ENCODE results near the gene NEDD8.
A peak's percentile ranks its signal among the peaks of the same experiment; 100 is the strongest.

Gene NEDD8

GRCh38 chr14:24232121-24232644, at the start of gene NEDD8:
NEDD8 (minus strand) TSS chr14:24232367; CDS start chr14:24232267, 100 bp downstream.
- peak; percentile 70 to 84 for DNase-seq (ENCODE audit: low read depth in 2 of 2)

- DNase-seq (ENCODE audit: low read depth in 2 of 2) = no peak
These were observed 49.5 kb upstream of the NEDD8 start for GRCh38 chr14:24281636-24282035.

- DNase-seq (ENCODE audit: low read depth in 2 of 2) = no peak
These were observed 48.8 kb upstream of the NEDD8 start for GRCh38 chr14:24280797-24281460.

GRCh38 chr14:24279301-24280186, 47.4 kb upstream of the NEDD8 start:
- peak in 1 of 2 donors; percentile 19 for DNase-seq (ENCODE audit: low read depth in 2 of 2)

- DNase-seq (ENCODE audit: low read depth in 2 of 2) = no peak
These were observed 46.3 kb upstream of the NEDD8 start for GRCh38 chr14:24278424-24278823.

GRCh38 chr14:24277606-24278321, 45.6 kb upstream of the NEDD8 start:
- DNase-seq (ENCODE audit: low read depth in 2 of 2) = no peak

GRCh38 chr14:24277071-24277470, 44.9 kb upstream of the NEDD8 start:
- DNase-seq (ENCODE audit: low read depth in 2 of 2) = no peak

GRCh38 chr14:24274101-24274543, 42.0 kb upstream of the NEDD8 start:
- DNase-seq (ENCODE audit: low read depth in 2 of 2) = peak in 1 of 2 donors; percentile 24

- no peak for DNase-seq (ENCODE audit: low read depth in 2 of 2)
These were observed 41.3 kb upstream of the NEDD8 start for GRCh38 chr14:24273422-24273998.

- DNase-seq (ENCODE audit: low read depth in 2 of 2) = no peak
These were observed 40.3 kb upstream of the NEDD8 start for GRCh38 chr14:24272467-24272866.

- DNase-seq (ENCODE audit: low read depth in 2 of 2) = no peak
These were observed 39.7 kb upstream of the NEDD8 start for GRCh38 chr14:24271834-24272263.

- peak; percentile 82 to 86 for DNase-seq (ENCODE audit: low read depth in 2 of 2)
These were observed 39.1 kb upstream of the NEDD8 start, which contains the start of gene RABGGTA for GRCh38 chr14:24271134-24271833. RABGGTA (minus strand) TSS chr14:24271597; CDS start chr14:24271115, 482 bp downstream.

- DNase-seq (ENCODE audit: low read depth in 2 of 2) = no peak
These were observed 38.5 kb upstream of the NEDD8 start for GRCh38 chr14:24270537-24271133.

GRCh38 chr14:24269910-24270536, 37.9 kb upstream of the NEDD8 start:
- no peak for DNase-seq (ENCODE audit: low read depth in 2 of 2)

GRCh38 chr14:24269368-24269767, 37.2 kb upstream of the NEDD8 start:
- DNase-seq (ENCODE audit: low read depth in 2 of 2) = no peak

- DNase-seq (ENCODE audit: low read depth in 2 of 2) = no peak
These were observed 36.1 kb upstream of the NEDD8 start for GRCh38 chr14:24268225-24268624.

GRCh38 chr14:24267516-24267915, 35.3 kb upstream of the NEDD8 start:
- no peak for DNase-seq (ENCODE audit: low read depth in 2 of 2)

GRCh38 chr14:24266344-24267244, 34.4 kb upstream of the NEDD8 start:
- DNase-seq (ENCODE audit: low read depth in 2 of 2) = no peak

GRCh38 chr14:24264298-24264697, 32.1 kb upstream of the NEDD8 start:
- DNase-seq (ENCODE audit: low read depth in 2 of 2) = no peak

Measured in stimulated activated CD8-positive, alpha-beta memory T cell treated with anti-CD3 and anti-CD28 coated beads, Interleukin-15, amount 100 ng/mL, for 4 hours (primary cell).